Loucy (cell line): ENCODE measurements around the gene FTO.

Source experiments
- H2AFZ ChIP-seq: fragments of 200-600 bp; sonication (generic); 2 replicates; pipeline ENCODE4 v1.6.0; 2016; ENCODE audit warnings: antibody characterized with exemption, mild to moderate bottlenecking, low read length, moderate library complexity
- H3F3A ChIP-seq: fragments of 200-600 bp; 2 replicates; pipeline ENCODE4 v1.6.0; 2016; ENCODE audit warnings: antibody characterized with exemption, low read depth, mild to moderate bottlenecking
- H3K27me3 ChIP-seq: fragments of 200-600 bp; sonication (generic); 2 replicates; pipeline ENCODE4 v1.6.1; 2014; ENCODE audit warnings: low read length, mild to moderate bottlenecking; ENCODE audit not compliant: insufficient read depth, poor library complexity, severe bottlenecking
- H3K36me3 ChIP-seq: fragments of 200-600 bp; sonication (generic); 2 replicates; pipeline ENCODE4 v1.6.1; 2016; ENCODE audit warnings: low read length; ENCODE audit not compliant: insufficient read depth
- H3K4me1 ChIP-seq: fragments of 200-600 bp; sonication (generic); 2 replicates; pipeline ENCODE4 v1.5.1; 2014; ENCODE audit warnings: low read length, mild to moderate bottlenecking; ENCODE audit not compliant: insufficient read depth, poor library complexity, severe bottlenecking
- H3K4me2 ChIP-seq: fragments of 200-600 bp; sonication (generic); 2 replicates; pipeline ENCODE4 v1.6.0; 2014; ENCODE audit warnings: antibody characterized with exemption, low read length, low read depth, mild to moderate bottlenecking; ENCODE audit not compliant: poor library complexity, severe bottlenecking
- H3K4me3 ChIP-seq: fragments of 200-600 bp; sonication (generic); 2 replicates; pipeline ENCODE4 v1.5.1; 2014; ENCODE audit warnings: low read length, mild to moderate bottlenecking, mixed read lengths; ENCODE audit not compliant: poor library complexity, severe bottlenecking
- H3K79me2 ChIP-seq: fragments of 200-600 bp; sonication (generic); 2 replicates; pipeline ENCODE4 v1.6.1; 2014; ENCODE audit warnings: low read length; ENCODE audit not compliant: insufficient read depth
- H3K9ac ChIP-seq: fragments of 200-600 bp; sonication (generic); 2 replicates; pipeline ENCODE4 v1.6.0; 2014; ENCODE audit warnings: mild to moderate bottlenecking, low read depth, low read length, moderate library complexity; ENCODE audit not compliant: poor library complexity, severe bottlenecking
- H3K9me2 ChIP-seq: fragments of 200-600 bp; sonication (generic); replicated peaks from 2 replicates; pipeline ENCODE4 v1.6.1; 2016; ENCODE audit warnings: low read depth, low read length, mixed read lengths
- H3K9me3 ChIP-seq: fragments of 200-600 bp; sonication (generic); 2 replicates; pipeline ENCODE4 v1.6.1; 2014; ENCODE audit warnings: mild to moderate bottlenecking, antibody characterized with exemption, low read length, low read depth; ENCODE audit not compliant: insufficient read depth
- H4K20me1 ChIP-seq: fragments of 200-600 bp; sonication (generic); 2 replicates; pipeline ENCODE4 v1.6.0; 2014; ENCODE audit warnings: antibody characterized with exemption, low read length, mild to moderate bottlenecking; ENCODE audit not compliant: insufficient read depth, poor library complexity, severe bottlenecking
- CTCF ChIP-seq: fragments of 200-600 bp; sonication (generic); conservative IDR thresholded peaks from 2 replicates; pipeline ENCODE4 v1.5.1; 2014; ENCODE audit warnings: mild to moderate bottlenecking, antibody characterized with exemption, low read length
- EZH2phosphoT487 ChIP-seq: fragments of 200-600 bp; IDR thresholded peaks from 2 replicates; pipeline ENCODE4 v1.6.1; 2018; ENCODE audit warnings: antibody characterized with exemption, mild to moderate bottlenecking, moderate library complexity, borderline replicate concordance

Gene FTO

DNA sequence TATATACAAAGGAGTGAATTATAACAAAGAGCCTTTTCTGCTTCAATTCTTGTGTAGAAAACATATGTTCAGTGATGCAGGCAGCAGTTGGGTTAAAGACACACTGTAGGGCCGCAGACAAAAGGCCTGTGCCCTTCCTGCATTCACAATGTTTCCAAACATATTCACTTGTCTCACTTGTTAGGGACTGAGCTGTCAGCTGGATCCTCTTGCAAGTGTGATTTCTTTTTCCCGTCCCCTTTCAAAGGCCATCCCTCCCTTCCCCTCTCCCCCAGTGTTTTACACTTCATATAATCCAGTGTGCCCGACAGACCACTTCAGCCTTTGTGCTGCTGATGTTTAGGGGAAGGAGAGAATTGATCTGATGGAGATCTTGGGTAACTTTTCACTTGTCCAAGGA, 217.0 kb downstream of the FTO start:
- Histone ChIP-seq H3K9ac (no peak overlapping the region), H3K4me1 (peaks cover 53% of the 10 kb centered on the region), H2AFZ (no peak overlapping the region), H3K9me2 (no peaks in the 10 kb centered on the region), H3K36me3 (no peaks in the 10 kb centered on the region), H4K20me1 (no peaks in the 10 kb centered on the region), H3K27me3 (no peaks in the 10 kb centered on the region), H3K9me3 (no peaks in the 10 kb centered on the region), H3F3A (peaks cover 6% of the 10 kb centered on the region; the same call in 1 of the 2 replicates), H3K79me2 (no peaks in the 10 kb centered on the region; the same call in 1 of the 2 replicates), H3K4me2 (no peak overlapping the region), H3K4me3 (no peak overlapping the region)
- TF ChIP-seq CTCF (no peak), EZH2phosphoT487 (no peak)

DNA sequence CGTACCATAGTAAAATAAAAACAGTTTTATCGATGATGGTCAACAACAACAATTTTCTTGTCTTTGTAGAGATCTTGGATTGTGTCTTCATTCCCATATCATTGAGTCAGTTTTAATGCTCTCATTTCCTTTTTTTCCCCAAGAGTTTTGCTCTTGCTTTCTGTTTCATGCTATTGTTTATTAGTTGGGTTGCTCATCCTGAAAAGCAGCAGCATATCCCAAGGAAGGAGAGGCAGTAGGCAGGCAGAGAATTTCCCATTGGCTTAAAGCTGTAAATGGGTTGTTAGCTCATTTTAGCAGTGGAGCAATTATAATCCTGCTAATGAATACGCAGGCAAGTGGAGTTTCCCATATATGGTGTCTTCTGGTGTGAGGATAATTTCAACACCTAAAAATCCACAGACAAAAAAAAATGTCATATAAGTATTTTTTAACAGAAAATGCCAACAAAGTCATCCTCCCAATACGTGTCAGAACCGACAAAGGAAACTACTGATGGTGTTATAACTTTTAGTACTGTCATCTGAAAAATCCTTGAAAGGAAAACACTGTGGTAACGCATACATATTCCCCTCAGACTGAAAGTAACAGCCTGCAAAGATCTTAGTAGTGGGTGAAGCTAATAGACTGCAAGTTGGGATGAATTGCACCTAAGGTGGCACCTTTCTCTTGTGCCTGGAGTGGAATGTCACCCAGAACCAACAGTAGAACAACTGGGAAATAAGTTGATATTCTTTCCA, 218.3 kb downstream of the FTO start:
- no peak overlapping the region for H2AFZ ChIP-seq
- H3F3A ChIP-seq, result peaks cover 6% of the 10 kb centered on the region; the same call in 1 of the 2 replicates
- peaks cover 57% of the 10 kb centered on the region for H3K4me1 ChIP-seq
- H3K9ac ChIP-seq, result peak overlapping the region; percentile 0
- H4K20me1 ChIP-seq, result no peaks in the 10 kb centered on the region
- no peaks in the 10 kb centered on the region for H3K27me3 ChIP-seq
- TF ChIP-seq CTCF (no peak), EZH2phosphoT487 (no peak)
- no peaks in the 10 kb centered on the region; the same call in 1 of the 2 replicates for H3K79me2 ChIP-seq
- no peaks in the 10 kb centered on the region for H3K36me3 ChIP-seq
- no peak overlapping the region for H3K4me3 ChIP-seq
- peak overlapping the region; percentile 29 for H3K4me2 ChIP-seq
- H3K9me3 ChIP-seq, result no peaks in the 10 kb centered on the region
- H3K9me2 ChIP-seq, result no peaks in the 10 kb centered on the region

GRCh38 chr16:53922807-53923571, 219.0 kb downstream of the FTO start:
- H3K79me2 ChIP-seq, result no peaks in the 10 kb centered on the region; the same call in 1 of the 2 replicates
- no peaks in the 10 kb centered on the region for H3K9me2 ChIP-seq
- H3F3A ChIP-seq, result peaks cover 6% of the 10 kb centered on the region; the same call in 1 of the 2 replicates
- H3K36me3 ChIP-seq, result no peaks in the 10 kb centered on the region
- peak overlapping the region; percentile 29 for H3K4me2 ChIP-seq
- H4K20me1 ChIP-seq, result no peaks in the 10 kb centered on the region
- peak overlapping the region; percentile 0 for H3K9ac ChIP-seq
- H3K4me3 ChIP-seq, result no peak overlapping the region
- H3K9me3 ChIP-seq, result no peaks in the 10 kb centered on the region
- no peak overlapping the region for H2AFZ ChIP-seq
- TF ChIP-seq EZH2phosphoT487 (no peak), CTCF (no peak)
- H3K27me3 ChIP-seq, result no peaks in the 10 kb centered on the region
- peaks cover 64% of the 10 kb centered on the region for H3K4me1 ChIP-seq
